ENCODE measurements around the gene BFSP1. TPM values are rescaled to one million over a fixed set of nuclear protein-coding genes. Genes with fewer than 3 reads are reported as not detected.
A peak's percentile ranks its signal among the peaks of the same experiment; 100 is the strongest.

Gene BFSP1
- total RNA-seq, 2 donors from 2014 or later, result 9.4 to 12.0 TPM

- no peaks in the 10 kb centered on the region for H3K9me3 Mint-ChIP-seq
- WGBS, 2 experiments (ENCODE audit: insufficient coverage in 1 of 2, insufficient read length in 1 of 2), result 0% methylated on average over 13 to 37 of the region's 38 CpGs
These were observed 37.9 kb upstream of the BFSP1 start for GRCh38 chr20:17568972-17569521.

GRCh38 chr20:17568045-17568788 is 37.0 kb upstream of the BFSP1 start:
- Histone ChIP-seq H3K27ac (ENCODE audit: low read depth, low read length) (no peak overlapping the region), H3K4me3 (ENCODE audit: low read length) (peak overlapping the region; percentile 90), H3K9me3 (ENCODE audit: control insufficient read depth, low read length) (no peaks in the 10 kb centered on the region), H3K27me3 (ENCODE audit: control insufficient read depth, insufficient read depth, low read length, poor library complexity, severe bottlenecking) (no peaks in the 10 kb centered on the region), H3K4me1 (ENCODE audit: control insufficient read depth, insufficient read depth, low read length) (no peaks in the 10 kb centered on the region), H3K9ac (ENCODE audit: extremely low read depth, low read length, poor library complexity, severe bottlenecking) (peak overlapping the region; percentile 90), H3K36me3 (ENCODE audit: control insufficient read depth, insufficient read depth, low read length) (peaks cover 8% of the 10 kb centered on the region)
- WGBS, 2 experiments (ENCODE audit: insufficient coverage in 1 of 2, insufficient read length in 1 of 2), result 70 to 83% methylated on average over 5 to 6 of the region's 6 CpGs
- H3K9me3 Mint-ChIP-seq, result no peaks in the 10 kb centered on the region
- TF ChIP-seq CTCF (conservative IDR thresholded peaks at IDR 0.05), result no peak
- no peak for DNase-seq
- H3K4me3 Mint-ChIP-seq, result peak overlapping the region; percentile 89
- H3K36me3 Mint-ChIP-seq (ENCODE audit: low read depth), result peaks cover 2% of the 10 kb centered on the region
- no peaks in the 10 kb centered on the region for H3K27me3 Mint-ChIP-seq (ENCODE audit: insufficient read depth)
- H3K27ac Mint-ChIP-seq, result peak overlapping the region; percentile 97
- H3K4me1 Mint-ChIP-seq, result peaks cover 30% of the 10 kb centered on the region

More at GRCh38 chr20:17568972-17569521, 37.9 kb upstream of the BFSP1 start:
- Histone ChIP-seq H3K27me3 (ENCODE audit: control insufficient read depth, insufficient read depth, low read length, poor library complexity, severe bottlenecking) (no peaks in the 10 kb centered on the region), H3K4me3 (ENCODE audit: low read length) (peak overlapping the region; percentile 90), H3K9ac (ENCODE audit: extremely low read depth, low read length, poor library complexity, severe bottlenecking) (peak overlapping the region; percentile 90), H3K36me3 (ENCODE audit: control insufficient read depth, insufficient read depth, low read length) (peaks cover 13% of the 10 kb centered on the region), H3K9me3 (ENCODE audit: control insufficient read depth, low read length) (no peaks in the 10 kb centered on the region), H3K27ac (ENCODE audit: low read depth, low read length) (peak overlapping the region; percentile 71), H3K4me1 (ENCODE audit: control insufficient read depth, insufficient read depth, low read length) (no peaks in the 10 kb centered on the region)
- peak overlapping the region; percentile 89 for H3K4me3 Mint-ChIP-seq
- no peak for TF ChIP-seq CTCF (conservative IDR thresholded peaks at IDR 0.05)
- H3K27ac Mint-ChIP-seq, result peak overlapping the region; percentile 97
- H3K36me3 Mint-ChIP-seq (ENCODE audit: low read depth), result peaks cover 4% of the 10 kb centered on the region
- no peaks in the 10 kb centered on the region for H3K27me3 Mint-ChIP-seq (ENCODE audit: insufficient read depth)
- H3K4me1 Mint-ChIP-seq, result peaks cover 38% of the 10 kb centered on the region
- DNase-seq, result peak; percentile 87

GRCh38 chr20:17566345-17566744 is 35.2 kb upstream of the BFSP1 start:
- no peaks in the 10 kb centered on the region for H3K4me1 ChIP-seq (ENCODE audit: control insufficient read depth, insufficient read depth, low read length)
- no peaks in the 10 kb centered on the region for H3K27me3 ChIP-seq (ENCODE audit: control insufficient read depth, insufficient read depth, low read length, poor library complexity, severe bottlenecking)
- peaks cover 13% of the 10 kb centered on the region for H3K4me1 Mint-ChIP-seq
- H3K4me3 ChIP-seq (ENCODE audit: low read length), result no peak overlapping the region
- H3K27ac Mint-ChIP-seq, result no peak overlapping the region
- DNase-seq, result no peak
- TF ChIP-seq CTCF (conservative IDR thresholded peaks at IDR 0.05), result no peak
- no peak overlapping the region for H3K4me3 Mint-ChIP-seq
- no peaks in the 10 kb centered on the region for H3K36me3 Mint-ChIP-seq (ENCODE audit: low read depth)
- no peaks in the 10 kb centered on the region for H3K9me3 Mint-ChIP-seq
- H3K36me3 ChIP-seq (ENCODE audit: control insufficient read depth, insufficient read depth, low read length), result no peaks in the 10 kb centered on the region
- WGBS, 2 experiments (ENCODE audit: insufficient coverage in 1 of 2, insufficient read length in 1 of 2), result 85 to 86% methylated on average over 2 to 3 of the region's 3 CpGs
- no peaks in the 10 kb centered on the region for H3K27me3 Mint-ChIP-seq (ENCODE audit: insufficient read depth)
- no peaks in the 10 kb centered on the region for H3K9me3 ChIP-seq (ENCODE audit: control insufficient read depth, low read length)
- no peak overlapping the region for H3K27ac ChIP-seq (ENCODE audit: low read depth, low read length)
- no peak overlapping the region for H3K9ac ChIP-seq (ENCODE audit: extremely low read depth, low read length, poor library complexity, severe bottlenecking)

All from endodermal cell (in vitro differentiated cells).